Umbilical cord (tissue), 2 donors: ENCODE measurements around the gene C14orf93. TPM values are rescaled to one million over a fixed set of nuclear protein-coding genes. Genes with fewer than 3 reads are reported as not detected.
"Not testable (repeated sequence)": the region's sequence is repeated elsewhere in the genome, so short reads cannot be mapped to it uniquely, and the experiment has no call there.

Source experiments
- DNase-seq: peaks from one replicate; pipeline ENCODE4 v3.0.0-alpha.2; 2015; ENCODE audit warnings: low spot score
- total RNA-seq: library from RNA; depleted of rRNA; stranded (reverse); fragments of >200 nt; gene quantifications from one replicate; pipeline ENCODE4 v1.2.3, GENCODE V29; 2014; ENCODE audit warnings: low replicate concordance; ENCODE audit not compliant: insufficient read depth

The C14orf93 gene
- total RNA-seq, 1 donor from 2014 or later: 12.3 TPM

GRCh38 chr14:22976620-22977433, 33.1 kb downstream of the C14orf93 start:
- peak; percentile 48 for DNase-seq

GRCh38 chr14:22974530-22975313, 35.2 kb downstream of the C14orf93 start:
- no peak for DNase-seq

DNA sequence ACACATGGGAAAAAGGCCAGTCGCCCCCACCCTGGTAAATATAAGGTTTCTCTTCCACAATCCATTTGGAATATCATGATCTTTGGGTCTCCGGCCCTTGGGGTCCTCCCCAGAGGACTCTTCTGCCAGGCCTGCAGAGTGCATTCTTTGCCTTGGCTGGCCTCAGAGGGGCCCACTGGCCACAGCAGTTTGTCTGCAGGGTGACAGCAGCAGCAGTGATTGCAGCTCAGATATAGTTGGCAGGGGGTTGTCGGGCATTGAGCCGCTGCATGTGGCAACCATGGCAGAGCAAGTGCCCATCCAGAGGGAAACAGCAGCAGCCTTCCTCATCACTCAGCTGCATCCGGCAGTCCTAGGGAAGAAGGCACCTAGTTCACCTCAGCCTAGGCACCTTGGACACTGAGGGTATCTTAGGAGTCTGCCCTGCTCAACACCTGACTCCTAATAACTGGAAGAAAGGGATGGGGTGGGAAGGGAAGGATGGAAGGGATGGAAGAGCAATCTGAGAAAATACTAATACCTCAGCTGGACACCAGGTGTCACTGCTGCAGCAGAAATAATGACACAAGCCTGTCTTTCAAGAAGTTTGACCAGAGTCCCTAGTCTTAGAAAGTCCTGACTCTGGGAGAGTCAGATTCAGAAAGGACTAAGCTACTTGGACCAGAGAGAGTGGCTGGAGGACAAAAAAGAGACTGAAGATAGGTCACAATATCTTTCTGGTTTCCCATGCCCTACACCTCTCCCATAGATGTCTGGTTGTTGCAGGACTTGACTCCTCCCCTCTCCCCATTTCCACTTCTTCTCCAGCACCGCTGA, 36.5 kb downstream of the C14orf93 start:
- DNase-seq: peak; percentile 72

DNA sequence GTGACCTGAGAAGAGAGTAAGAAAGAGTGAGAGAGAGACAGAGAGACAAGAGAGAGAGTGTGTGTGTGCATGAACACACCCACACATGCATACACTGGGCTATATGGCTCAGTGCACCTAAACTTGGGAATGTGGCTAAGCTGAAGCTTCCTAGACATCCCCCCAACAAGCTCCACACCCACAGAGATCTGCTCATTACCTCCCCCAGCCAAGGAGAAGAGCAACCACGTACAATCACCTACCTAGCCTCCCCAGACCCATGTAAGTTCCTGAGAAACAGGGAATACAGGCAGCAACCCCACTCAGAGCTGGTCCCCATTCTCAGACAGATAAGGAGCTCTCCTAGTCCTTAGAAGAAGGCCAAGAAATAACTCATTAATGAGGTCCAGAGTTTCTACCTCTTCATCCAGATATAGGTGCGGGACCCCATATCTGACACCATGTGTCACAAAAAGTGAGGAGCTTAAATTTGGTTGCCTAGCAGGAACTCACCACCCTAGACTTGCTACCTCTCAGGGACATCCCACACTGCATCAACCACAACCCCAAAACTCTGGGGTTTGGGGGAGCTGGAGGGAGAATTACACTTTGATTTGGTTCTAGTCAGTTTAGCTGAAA, 37.5 kb downstream of the C14orf93 start:
- DNase-seq: no peak

DNA sequence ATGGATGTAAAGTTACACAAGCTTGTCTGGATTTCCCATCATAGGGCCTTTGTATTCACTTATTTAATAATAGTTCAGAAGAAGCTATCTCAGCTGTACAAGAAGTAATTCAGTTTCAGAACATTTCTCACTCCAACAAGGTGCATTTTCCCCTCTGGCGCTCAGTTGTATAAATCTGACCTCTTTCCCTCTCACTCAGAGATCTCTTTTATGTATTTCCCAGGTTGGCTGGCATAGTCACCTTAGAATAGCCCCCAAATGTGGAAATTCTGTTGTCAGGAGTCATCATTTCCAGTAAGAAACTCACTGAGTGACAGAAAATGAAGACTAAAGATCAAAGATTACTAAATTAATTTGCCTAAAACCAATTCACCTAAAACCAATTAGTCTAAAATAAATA, 38.8 kb downstream of the C14orf93 start:
- no peak for DNase-seq

- no peak for DNase-seq
These were observed 43.1 kb downstream of the C14orf93 start for GRCh38 chr14:22966783-22967269.

DNA sequence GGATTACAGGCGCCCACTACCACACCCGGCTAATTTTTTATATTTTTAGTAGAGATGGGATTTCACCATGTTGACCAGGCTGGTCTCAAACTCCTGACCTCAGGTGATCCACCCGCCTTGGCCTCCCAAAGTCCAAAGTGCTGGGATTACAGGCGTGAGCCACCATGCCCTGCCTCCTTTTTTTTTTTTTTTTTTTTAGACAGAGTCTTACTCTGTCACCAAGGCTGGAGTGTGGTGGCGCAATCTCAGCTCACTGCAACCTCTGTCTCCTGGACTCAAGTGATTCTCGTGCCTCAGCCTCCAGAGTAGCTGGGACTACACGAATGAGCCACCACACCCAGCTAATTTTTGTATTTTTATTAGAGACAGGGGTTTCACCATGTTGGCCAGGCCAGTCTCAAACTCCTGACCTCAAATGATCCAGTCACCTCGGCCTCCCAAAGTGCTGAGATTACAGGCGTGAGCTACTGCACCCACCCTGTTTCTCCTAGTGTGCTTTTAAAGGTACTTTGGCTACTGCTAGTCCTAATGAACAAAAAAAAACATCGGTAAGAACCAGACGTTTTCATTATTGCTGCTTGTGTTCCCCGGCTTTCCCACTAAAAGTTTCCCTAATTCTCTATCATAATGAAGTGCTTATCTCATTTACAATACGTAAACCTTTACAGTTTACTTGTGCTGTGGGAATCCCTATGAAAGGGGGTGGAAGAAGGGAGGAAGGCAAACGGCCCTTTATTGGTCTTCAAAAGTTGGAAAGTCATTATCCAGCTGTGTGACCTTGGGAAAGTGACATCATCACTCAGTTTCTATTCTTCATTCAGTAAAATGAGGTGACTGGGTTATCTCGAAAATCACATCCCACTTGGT, 43.8 kb downstream of the C14orf93 start:
- not testable (repeated sequence) for DNase-seq

DNA sequence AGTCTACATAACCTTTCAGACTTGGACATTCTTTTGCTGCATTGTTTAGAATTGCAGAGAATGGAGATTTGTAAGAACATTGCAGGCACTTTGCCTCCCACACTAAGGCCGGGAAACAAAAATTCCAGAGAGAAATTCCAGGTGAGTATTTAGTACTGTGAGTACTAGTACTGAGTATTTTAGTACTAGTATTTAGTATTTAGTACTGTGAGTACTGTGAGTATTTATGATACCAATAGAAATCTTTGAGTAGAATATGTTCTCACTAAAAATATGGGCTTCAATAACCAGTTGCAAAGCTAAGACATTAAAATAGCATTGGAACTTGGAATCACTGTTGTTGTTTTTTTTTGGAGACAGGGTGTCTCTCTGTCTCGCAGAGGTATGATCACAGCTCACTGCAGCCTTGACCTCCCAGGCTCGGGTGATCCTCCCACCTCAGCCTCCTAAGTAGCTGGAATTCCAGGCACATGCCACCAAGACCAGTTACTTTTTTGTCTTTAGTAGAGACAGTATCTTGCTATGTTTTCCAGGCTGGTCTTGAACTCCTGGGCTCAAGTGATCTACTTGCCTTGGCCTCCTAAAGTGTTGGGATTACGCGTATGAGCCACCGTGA, 47.8 kb downstream of the C14orf93 start:
- no peak for DNase-seq

- no peak for DNase-seq
These were observed 54.0 kb downstream of the C14orf93 start for GRCh38 chr14:22955702-22956569.

GRCh38 chr14:22952418-22952817, 57.5 kb downstream of the C14orf93 start:
- DNase-seq: no peak

DNA sequence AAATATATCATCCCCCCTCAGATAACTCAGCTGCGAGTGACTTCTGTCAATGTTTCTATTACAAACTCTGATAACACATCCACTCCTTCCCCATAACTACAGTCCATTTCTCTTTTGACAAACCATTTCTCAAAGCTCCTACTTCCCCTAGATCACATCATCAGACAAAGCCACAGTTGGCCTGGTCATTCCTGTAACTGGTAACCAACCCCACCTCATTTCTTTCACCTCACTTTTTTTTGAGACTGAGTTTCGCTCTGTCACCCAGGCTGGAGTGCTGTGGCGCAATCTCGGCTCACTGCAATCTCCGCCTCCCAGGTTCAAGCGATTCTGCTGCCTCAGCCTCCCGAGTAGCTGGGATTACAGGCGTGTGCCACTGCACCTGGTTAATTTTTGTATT, 58.1 kb downstream of the C14orf93 start:
- not testable (repeated sequence) for DNase-seq

GRCh38 chr14:22945642-22946041, 64.3 kb downstream of the C14orf93 start:
- no peak for DNase-seq

GRCh38 chr14:22939684-22940083, 70.3 kb downstream of the C14orf93 start:
- no peak for DNase-seq

Other genes starting within 250 kb of the C14orf93 start
- 20.7 TPM for gene OXA1L, start 243.5 kb downstream of the C14orf93 start, total RNA-seq
- 4.8 TPM for gene SLC7A7, start 194.7 kb downstream of the C14orf93 start, total RNA-seq
- 22.4 TPM for gene MRPL52, start 180.3 kb downstream of the C14orf93 start, total RNA-seq
- gene MMP14, start 173.6 kb downstream of the C14orf93 start, total RNA-seq: 103 TPM
- gene LRP10, start 138.4 kb downstream of the C14orf93 start, total RNA-seq: 22.9 TPM
- gene REM2, start 126.9 kb downstream of the C14orf93 start, total RNA-seq: not detected
- 56.8 TPM for gene RBM23, start 91.0 kb downstream of the C14orf93 start, total RNA-seq
- gene PRMT5, start 80.8 kb downstream of the C14orf93 start, total RNA-seq: 86.9 TPM
- 27.0 TPM for gene HAUS4, start 53.1 kb downstream of the C14orf93 start, total RNA-seq
- gene AJUBA, start 27.6 kb downstream of the C14orf93 start, total RNA-seq: 69.1 TPM
- 100 TPM for gene PSMB5, start 24.8 kb upstream of the C14orf93 start, total RNA-seq
- 2.2 TPM for gene PSMB11, start 32.1 kb upstream of the C14orf93 start, total RNA-seq
- 5.3 TPM for gene CDH24, start 47.4 kb upstream of the C14orf93 start, total RNA-seq
- 52.5 TPM for gene ACIN1, start 85.0 kb upstream of the C14orf93 start, total RNA-seq
- gene C14orf119, start 85.4 kb upstream of the C14orf93 start, total RNA-seq: 15.4 TPM
- 0.72 TPM for gene CIROP, start 94.8 kb upstream of the C14orf93 start, total RNA-seq
- gene CEBPE, start 109.1 kb upstream of the C14orf93 start, total RNA-seq: 6.0 TPM
- 25.0 TPM for gene SLC7A8, start 173.5 kb upstream of the C14orf93 start, total RNA-seq
- not detected for gene RNF212B, start 227.8 kb upstream of the C14orf93 start, total RNA-seq